Left ventricle myocardium inferior (tissue), 1 donor: ENCODE results near the gene ADORA1. TPM values are rescaled to one million over a fixed set of nuclear protein-coding genes. Genes with fewer than 3 reads are reported as not detected.

Experiments used
- DNase-seq: peaks from one replicate; pipeline ENCODE4 v3.0.0-alpha.2; 2020
- H3K27ac ChIP-seq: fragments of 200-600 bp; replicated peaks from 2 replicates; pipeline ENCODE4 v1.8.0; 2021
- H3K27me3 ChIP-seq: fragments of 200-600 bp; 2 replicates; pipeline ENCODE4 v1.8.0; 2021; ENCODE audit warnings: low read depth
- H3K36me3 ChIP-seq: fragments of 200-600 bp; 2 replicates; pipeline ENCODE4 v1.8.0; 2021
- H3K4me1 ChIP-seq: fragments of 200-600 bp; 2 replicates; pipeline ENCODE4 v1.8.0; 2021
- H3K4me3 ChIP-seq: fragments of 200-600 bp; 2 replicates; pipeline ENCODE4 v1.8.0; 2021; ENCODE audit warnings: mild to moderate bottlenecking, moderate library complexity
- H3K9me3 ChIP-seq: fragments of 200-600 bp; replicated peaks from 2 replicates; pipeline ENCODE4 v1.8.0; 2021
- intact Hi-C: fragments of 100-400 bp; cut with micrococcal nuclease; formaldehyde crosslinking; loops from one replicate; pipeline ENCODE4 v1.11.0; 2022
- total RNA-seq: library from RNA; stranded (reverse); fragmentation: NEBNext Ultra II Directional; extraction: Animal tissue kit (Norgen Biotek cat#: 25700); gene quantifications from one replicate; pipeline ENCODE4 v1.2.1, GENCODE V29; 2021
- TF ChIP-seq, protein P1 (sequence below): fragments of 200-600 bp; IDR thresholded peaks from 2 replicates; pipeline ENCODE4 v1.8.0; 2021; ENCODE audit warnings: antibody characterized with exemption, mild to moderate bottlenecking, borderline replicate concordance
- donor health status: DM: no; HTN: yes; CAD: no; lungs with severe emphysema.

Gene ADORA1
- total RNA-seq, 1 donor from 2014 or later: 16.4 TPM

DNA sequence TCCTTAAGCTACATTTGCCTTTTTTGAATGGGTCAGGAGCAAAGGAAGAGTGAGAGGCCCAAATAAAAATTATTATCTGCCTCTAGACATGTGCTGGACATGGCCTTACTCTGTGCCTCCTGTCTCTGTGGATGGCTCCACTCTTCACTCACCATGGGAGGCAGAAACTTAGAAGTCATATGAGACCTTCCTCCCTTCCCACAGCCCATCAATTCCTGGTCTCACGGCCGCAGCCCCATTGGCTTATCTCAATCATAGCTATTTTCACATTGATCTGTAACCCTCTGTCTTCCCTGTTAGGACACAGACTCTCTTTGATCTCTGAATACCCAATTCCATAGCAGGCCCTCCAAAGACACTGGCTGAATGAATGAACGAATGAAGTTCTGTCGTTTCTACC is 14.2 kb upstream of the ADORA1 start:
- DNase-seq: no peak
- peaks cover 35% of the 10 kb centered on the region for H3K27me3 ChIP-seq

GRCh38 chr1:203114202-203114601 is 13.3 kb upstream of the ADORA1 start:
- Histone ChIP-seq H3K36me3 (no peaks in the 10 kb centered on the region), H3K4me1 (peaks cover 9% of the 10 kb centered on the region), H3K27me3 (peaks cover 35% of the 10 kb centered on the region), H3K4me3 (no peak overlapping the region), H3K9me3 (no peaks in the 10 kb centered on the region), H3K27ac (no peak overlapping the region)
- DNase-seq: no peak
- intact Hi-C loops: loop anchor here (10.0 kb wide), 1 partner anchor 69 kb away; no protein-coding TSS in a partner anchor
- TF ChIP-seq, protein P1, sequence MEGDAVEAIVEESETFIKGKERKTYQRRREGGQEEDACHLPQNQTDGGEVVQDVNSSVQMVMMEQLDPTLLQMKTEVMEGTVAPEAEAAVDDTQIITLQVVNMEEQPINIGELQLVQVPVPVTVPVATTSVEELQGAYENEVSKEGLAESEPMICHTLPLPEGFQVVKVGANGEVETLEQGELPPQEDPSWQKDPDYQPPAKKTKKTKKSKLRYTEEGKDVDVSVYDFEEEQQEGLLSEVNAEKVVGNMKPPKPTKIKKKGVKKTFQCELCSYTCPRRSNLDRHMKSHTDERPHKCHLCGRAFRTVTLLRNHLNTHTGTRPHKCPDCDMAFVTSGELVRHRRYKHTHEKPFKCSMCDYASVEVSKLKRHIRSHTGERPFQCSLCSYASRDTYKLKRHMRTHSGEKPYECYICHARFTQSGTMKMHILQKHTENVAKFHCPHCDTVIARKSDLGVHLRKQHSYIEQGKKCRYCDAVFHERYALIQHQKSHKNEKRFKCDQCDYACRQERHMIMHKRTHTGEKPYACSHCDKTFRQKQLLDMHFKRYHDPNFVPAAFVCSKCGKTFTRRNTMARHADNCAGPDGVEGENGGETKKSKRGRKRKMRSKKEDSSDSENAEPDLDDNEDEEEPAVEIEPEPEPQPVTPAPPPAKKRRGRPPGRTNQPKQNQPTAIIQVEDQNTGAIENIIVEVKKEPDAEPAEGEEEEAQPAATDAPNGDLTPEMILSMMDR: no peak

More for the DNA sequence above, 14.2 kb upstream of the ADORA1 start:
- Histone ChIP-seq H3K36me3 (no peaks in the 10 kb centered on the region), H3K4me3 (no peak overlapping the region), H3K9me3 (no peaks in the 10 kb centered on the region), H3K4me1 (peaks cover 7% of the 10 kb centered on the region), H3K27ac (no peak overlapping the region)
- TF ChIP-seq, protein P1: no peak
- intact Hi-C loops: loop anchor here (10.0 kb wide), 1 partner anchor 69 kb away; no protein-coding TSS in a partner anchor

- Histone ChIP-seq H3K27ac (no peak overlapping the region), H3K4me3 (no peak overlapping the region), H3K4me1 (peaks cover 9% of the 10 kb centered on the region), H3K27me3 (peaks cover 52% of the 10 kb centered on the region), H3K36me3 (no peaks in the 10 kb centered on the region), H3K9me3 (no peaks in the 10 kb centered on the region)
- DNase-seq: no peak
- TF ChIP-seq, protein P1: no peak
- intact Hi-C loops: loop anchor here (10.0 kb wide), 1 partner anchor 71 kb away; no protein-coding TSS in a partner anchor
These were observed 11.3 kb upstream of the ADORA1 start for GRCh38 chr1:203116091-203116820.

- intact Hi-C loops: loop anchor here (2.0 to 10.0 kb wide), 2 partner anchors 73 to 97 kb away; no protein-coding TSS in a partner anchor
- no peak overlapping the region for H3K4me3 ChIP-seq
- TF ChIP-seq, protein P1: peak; percentile 86
- peaks cover 9% of the 10 kb centered on the region for H3K4me1 ChIP-seq
- peaks cover 69% of the 10 kb centered on the region for H3K27me3 ChIP-seq
- H3K9me3 ChIP-seq: no peaks in the 10 kb centered on the region
- no peak overlapping the region for H3K27ac ChIP-seq
- peak; percentile 74 for DNase-seq
- no peaks in the 10 kb centered on the region for H3K36me3 ChIP-seq
These were observed 9.6 kb upstream of the ADORA1 start for GRCh38 chr1:203117611-203118575.
